HT-29 (cell line): ENCODE measurements around the gene RNF215. TPM values are rescaled to one million over a fixed set of nuclear protein-coding genes. Genes with fewer than 3 reads are reported as not detected.
"Not testable (repeated sequence)": the region's sequence is repeated elsewhere in the genome, so short reads cannot be mapped to it uniquely, and the experiment has no call there.

ENCODE experiments used
- DNase-seq: peaks from one replicate; pipeline ENCODE4 v3.0.0-alpha.2; 2015; ENCODE audit warnings: low spot score
- total RNA-seq: library from RNA; depleted of rRNA; stranded (reverse); fragments of >200 nt; shearing (Covaris generic); gene quantifications from 2 replicates; pipeline ENCODE4 v1.2.3, GENCODE V29; 2014

RNF215 gene
- total RNA-seq, 1 experiment from 2014 or later, result 4.8 TPM

DNA sequence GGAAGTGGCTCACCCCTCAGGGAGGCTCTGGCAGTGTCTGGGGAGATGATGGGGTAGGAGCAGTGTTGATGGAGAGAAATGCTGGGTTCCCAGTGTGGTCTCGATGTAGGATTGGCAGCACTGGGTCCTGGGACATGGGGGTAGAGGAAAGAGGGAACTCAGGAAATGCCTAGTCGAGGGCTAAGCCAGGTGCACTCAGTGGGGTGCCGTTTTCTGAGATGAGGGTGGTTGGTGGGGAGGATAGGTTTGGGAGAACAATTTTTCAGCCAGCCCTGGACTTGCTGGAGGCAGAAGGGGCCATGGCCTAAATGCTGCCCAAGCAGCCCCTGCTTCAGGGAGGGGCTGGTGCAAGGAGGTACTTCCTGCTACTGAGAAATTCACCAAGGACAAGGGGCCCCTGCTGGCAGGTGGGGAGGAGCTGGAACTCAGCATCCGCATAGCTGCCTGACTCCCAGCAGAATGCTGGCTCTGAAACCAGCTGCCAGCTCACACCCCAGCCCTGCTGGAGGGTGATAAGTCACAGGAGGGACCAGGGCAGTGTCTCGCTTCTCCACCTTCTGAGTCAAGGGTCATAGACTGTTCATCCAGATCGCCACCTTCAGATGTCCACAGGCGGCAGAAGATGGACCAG is 24.4 kb downstream of the RNF215 start:
- DNase-seq, result peak; percentile 26

DNA sequence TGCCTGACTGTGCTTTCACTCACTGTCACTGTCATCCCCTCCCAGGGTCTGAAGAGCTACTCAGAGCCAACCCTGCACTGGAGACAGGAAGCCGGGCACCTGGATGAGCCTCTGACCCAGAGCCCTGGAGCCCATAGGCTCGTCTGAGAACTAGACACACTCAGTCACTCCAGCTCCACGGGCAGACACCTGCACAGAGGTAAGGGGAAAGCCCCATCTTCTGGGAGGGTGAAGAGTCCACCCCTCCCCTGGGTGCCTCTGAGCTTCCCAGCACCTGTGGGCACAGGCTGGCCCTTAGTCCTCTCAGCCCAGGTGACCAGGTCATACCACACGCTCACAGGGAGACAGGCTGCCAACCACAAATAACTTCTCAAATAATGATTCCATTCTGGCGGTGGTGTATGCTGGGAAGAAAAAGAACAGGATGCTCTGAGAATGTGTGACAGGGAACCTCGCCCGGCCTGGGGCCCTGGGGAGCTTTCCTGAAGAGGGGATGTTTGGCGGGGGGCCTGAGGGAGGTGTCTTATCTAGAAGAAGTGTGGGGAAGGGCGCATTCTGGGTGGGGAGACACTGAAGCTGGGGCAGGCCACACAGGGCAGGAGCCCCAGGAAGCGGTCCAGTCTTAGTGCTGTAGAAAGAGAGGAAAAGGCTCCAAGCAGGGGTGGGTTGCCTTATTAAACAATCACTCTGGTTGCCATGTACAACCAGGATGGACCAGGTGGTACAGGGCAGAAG is 25.1 kb downstream of the RNF215 start:
- no peak for DNase-seq

DNA sequence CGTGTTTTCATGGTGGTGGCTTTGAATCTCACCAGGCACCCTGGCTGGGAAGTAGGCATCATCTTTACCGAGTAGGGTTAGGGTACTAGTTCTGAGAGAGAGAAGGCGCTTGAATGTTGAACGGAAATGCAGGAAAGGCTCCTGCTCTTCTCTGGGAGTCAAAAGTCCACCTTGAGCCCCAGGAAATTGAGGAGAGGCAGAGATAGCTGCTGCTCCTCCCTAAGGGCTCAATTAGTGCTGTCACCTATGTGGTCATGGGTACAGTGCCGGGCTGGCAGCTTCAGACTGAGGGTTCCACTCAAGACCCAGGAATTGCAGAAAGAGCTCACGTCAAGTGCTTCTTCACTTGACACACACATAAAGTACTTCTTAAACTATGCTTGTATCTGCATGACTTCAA is 28.7 kb downstream of the RNF215 start:
- DNase-seq, result no peak

DNA sequence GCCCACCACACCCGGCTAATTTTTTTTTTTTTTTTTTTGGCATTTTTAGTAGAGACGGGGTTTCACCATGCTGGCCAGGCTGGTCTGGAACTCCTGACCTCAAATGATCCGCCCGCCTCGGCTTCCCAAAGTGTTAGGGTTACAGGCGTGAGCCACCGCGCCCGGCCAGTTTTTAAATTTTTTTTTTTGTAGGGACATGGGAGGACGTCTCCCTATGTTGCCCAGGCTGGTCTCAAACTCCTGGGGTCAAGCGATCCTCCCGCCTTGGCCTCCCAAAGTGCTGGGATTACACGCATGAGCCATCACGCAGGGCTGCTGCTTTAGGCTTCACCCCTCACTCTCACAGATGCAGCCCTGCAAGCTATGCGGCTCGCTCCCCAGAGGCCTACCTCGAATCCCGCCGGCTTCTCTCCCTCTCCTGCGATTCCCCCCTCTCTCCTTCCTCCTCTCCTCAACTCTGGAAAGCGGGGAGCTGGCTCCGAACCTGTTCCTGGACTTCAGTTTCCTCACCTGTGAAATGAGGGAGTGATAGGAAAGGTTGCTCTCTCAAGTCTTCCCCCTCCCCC is 29.5 kb downstream of the RNF215 start:
- DNase-seq, result no peak

DNA sequence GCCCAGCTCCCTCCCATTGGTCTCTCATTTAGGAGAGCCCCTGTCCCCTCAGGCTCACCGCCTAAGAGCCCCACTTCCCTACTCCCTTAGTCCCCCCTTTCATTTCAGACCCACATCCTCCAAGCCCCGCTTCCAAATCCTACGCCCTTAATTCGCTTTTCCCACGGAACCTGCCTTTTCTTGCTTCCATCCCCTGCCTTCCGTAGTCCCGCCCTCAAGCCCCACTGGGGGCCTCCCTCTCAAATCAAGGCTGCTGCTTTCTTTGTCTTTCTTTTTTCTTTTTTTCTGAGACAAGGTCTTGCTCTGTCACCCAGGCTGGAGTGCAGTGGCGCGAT is 30.0 kb downstream of the RNF215 start:
- no peak for DNase-seq

DNA sequence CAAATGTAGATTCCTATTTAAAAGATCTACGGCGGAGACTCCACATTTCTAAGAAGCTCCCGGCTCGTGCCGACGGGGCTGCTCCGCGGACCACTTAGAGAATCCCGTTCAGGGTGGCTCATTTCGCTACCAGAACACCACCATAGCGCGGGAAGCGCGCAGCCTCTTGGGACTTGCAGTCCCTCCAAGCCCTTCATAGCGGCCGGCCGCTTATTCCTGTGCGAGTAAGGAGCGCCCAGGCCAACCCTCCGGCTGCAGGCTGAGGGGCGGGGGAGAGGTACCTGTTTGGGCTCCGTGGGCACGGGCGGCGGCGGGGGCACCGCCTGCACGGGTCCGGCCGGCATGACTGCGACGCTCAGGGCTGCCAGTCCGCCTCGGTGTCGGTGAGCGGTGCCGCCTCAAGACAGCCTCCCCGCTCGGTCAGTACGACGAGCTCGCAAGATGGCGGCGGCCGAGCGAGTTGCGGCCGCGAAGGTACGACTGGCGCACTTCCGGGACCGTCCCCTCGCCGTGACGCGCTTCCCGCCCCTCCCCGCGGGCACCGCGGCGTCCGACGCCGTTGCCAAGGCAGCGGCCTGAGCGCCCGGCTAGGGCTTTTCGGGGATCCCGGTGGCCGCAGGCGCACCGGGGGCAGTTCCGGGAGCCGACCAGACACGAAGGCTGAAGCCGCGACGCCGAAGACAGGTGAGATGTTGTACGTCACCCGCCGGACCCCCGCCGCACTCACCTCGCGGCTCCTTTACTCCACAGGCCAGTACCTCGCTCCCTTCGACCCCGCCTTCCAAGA is 30.6 kb downstream of the RNF215 start, which contains the start of the genes CCDC157 and SF3A1:
CCDC157 (plus strand) TSS at position 559 of the 787 bp plus-strand sequence. CDS start 8,994 bp downstream, outside the sequence.
SF3A1 (minus strand) TSS at position 446 of the 787 bp plus-strand sequence; CDS start at position 344, 102 bp downstream.
- DNase-seq, result peak; percentile 81

DNA sequence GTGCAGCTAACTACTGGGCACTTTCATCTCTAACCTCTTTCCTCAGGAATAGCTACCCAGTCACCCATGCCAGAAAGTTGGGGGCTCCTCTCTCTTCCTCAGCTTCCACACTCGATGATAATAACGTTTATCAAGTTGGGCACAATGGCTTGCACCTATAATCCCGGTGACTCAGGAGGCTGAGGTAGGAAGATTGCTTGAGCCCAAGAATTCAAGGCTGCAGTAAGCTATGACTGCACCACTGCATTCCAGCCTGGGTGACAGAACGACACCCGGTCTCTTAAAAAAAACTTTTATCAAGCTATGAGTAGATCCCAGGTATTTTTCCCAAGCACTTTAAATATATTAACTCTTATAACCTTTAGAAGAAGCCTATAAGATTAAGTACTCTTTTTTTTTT is 32.6 kb downstream of the RNF215 start:
- no peak for DNase-seq

DNA sequence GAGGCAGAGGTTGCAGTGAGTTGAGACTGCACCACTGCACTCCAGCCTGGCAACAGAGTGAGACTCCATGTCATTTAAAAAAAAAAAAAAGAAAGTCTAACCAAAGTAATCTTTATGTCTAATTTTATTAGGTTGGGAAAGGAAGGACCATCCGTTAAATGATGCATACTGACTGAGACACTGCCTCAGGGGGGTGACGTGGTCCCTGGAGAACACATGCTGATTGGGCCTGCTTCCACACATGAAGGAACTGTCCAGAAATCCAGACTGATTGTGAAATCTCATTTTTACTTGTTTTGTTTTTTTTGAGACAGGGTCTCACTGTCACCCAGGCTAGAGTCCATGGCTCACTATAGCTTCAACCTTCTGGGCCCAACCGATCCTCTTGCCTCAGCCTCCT is 36.0 kb downstream of the RNF215 start:
- no peak for DNase-seq

DNA sequence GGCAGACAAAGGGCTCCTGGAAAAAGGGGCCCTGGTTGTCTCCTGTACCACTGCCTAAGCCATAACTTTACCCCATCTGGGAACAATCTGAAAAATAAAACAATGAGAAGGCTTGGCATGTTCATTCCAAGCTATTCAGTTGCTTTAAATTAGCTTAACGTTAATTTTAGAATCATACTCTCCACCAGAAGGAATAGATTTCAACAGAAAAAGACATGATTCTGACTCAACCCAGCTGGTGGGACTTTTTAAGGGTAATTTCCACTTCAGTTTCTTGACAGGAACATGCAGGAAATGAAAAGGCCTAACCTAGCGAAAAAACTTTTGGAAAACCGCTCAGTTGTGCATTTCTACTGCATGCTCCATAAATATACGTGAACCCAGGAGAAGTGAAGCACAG is 38.4 kb downstream of the RNF215 start:
- no peak for DNase-seq

DNA sequence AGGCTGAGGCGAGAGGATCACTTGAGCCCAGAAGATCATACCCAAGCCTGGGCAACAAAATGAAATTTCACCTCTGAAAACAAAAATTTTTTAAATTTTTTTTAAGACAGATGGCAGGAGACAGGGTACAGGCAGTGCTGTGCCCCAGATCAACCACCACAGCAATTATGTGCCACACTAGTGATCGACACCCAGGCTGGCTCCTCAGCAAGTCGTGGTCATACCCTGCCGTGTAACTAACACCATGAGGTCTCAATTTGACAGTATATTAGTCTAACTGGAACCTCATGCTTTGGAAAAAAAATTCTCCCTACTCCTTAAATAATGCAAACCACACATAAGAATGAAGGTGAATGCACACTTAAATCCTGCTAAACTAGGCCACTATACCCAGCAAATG is 38.8 kb downstream of the RNF215 start:
- DNase-seq, result no peak

DNA sequence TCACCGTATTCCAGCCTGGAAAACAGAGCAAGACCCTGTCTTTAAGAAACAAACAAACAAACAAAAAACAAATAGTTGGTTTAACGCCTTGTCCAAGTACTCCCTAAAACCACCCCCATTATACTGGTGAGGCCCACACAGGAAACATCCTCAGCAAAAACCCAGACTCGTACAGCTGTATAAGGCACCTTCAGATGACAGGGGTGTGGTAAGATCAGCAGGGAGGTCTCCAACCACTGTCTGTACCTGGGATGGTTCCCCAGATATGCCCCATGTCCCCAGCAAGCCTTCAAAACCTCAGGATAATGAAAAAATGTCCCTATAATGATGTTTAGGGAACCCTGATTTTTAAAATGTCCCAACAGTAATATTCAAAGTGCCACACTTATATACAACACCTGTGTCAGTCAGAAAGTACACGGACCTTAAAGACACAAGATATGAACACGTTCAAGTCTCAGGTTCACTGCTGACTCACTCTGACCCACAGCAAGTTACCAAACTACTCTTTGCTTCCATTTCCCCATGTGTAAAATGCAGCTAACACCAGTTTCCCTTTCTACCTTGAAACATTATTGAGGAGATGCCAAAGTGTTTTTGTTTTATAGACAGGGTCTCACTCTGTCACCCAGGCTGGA is 39.8 kb downstream of the RNF215 start:
- DNase-seq, result no peak

DNA sequence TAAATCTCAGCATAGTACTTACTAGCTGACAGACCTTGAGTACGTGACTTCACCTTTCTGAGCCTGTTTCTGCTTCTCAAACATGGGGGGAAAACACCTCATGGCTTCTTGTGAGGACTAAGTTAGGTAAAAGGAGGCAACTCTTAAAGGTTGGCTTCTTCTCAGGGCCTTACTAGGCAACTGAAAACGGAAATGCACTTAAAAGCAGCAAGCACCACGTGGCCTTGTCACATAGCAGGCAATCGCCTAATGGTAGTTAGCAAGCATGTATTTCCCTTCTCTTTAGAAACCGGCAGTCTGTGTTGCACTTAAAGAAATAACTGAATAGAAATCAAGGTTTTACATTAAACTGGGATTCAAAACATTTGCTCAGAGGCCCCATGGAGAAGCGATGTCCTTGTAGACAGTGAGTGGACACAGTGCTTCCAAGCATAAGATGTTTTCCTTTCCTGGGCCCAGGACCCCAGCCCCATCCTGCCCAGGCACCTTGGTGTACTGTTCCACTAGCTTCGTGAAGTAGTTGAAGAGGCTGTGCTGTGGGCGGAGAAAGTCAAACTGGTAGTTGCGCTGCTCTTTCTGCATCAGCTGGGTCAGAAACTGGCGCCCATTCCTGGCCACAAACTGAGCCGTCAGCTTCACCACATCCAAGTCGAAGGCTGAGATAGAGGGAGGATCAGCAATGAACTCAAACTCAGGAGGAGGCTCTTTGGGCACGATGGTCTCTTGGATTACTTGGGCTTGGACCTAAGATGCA is 42.6 kb downstream of the RNF215 start:
- no peak for DNase-seq

DNA sequence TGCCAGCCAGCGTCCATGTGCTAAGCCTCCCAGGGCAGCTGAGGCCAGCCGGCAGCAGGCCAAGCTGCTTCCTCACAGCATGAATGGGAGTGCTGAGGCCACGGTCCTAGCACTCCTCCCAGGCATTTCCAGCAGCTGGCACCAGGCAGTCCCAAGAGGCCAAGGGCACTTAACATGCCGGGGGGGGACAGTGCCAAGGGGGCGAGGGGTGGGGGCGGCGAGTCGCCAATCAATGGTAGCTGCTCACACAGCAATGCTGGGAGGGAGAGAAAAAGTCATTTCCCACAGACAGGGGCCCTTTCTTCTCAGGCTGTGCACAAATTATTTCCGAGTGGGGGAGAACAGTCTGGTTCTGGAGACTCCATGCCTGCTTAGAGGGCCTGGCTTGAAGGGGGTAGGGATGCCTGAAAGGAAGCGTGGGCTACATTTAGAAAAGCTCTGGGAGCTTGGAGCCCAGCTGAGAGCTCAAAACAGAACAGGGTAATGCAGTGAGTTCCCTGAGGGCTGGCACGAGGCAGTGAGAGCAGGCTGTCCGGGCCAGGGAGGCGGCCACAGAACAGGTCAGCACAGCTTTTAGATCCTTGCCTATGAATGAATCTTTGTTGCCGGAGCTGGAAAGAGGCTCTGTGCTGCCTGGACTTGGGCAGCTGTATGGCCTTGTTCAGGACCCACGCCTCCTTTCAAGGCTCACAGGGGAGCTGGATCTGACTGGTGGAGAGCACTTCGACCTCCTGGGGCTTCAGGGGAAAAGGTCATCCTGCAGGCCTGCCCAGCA is 46.1 kb downstream of the RNF215 start:
- no peak for DNase-seq

DNA sequence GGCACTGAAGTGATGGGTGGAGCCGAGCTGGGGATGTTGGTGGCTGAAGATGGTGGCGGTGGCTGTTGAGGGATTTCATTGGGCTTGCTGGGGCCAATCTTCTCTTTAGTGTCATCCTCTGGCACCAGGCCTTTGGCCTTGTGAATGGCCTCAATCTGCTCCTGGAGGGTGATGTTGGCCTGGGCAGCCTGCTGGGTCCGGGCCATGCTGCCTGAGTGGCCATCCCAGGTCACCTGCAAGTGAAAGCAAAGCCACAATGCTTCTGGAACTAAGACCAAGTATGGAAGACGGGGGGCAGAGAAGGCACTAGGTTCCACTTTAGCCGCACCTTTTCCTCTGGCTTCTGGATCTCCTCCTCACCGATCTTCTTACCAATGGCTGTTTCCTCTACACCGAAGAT is 48.4 kb downstream of the RNF215 start:
- DNase-seq, result no peak

DNA sequence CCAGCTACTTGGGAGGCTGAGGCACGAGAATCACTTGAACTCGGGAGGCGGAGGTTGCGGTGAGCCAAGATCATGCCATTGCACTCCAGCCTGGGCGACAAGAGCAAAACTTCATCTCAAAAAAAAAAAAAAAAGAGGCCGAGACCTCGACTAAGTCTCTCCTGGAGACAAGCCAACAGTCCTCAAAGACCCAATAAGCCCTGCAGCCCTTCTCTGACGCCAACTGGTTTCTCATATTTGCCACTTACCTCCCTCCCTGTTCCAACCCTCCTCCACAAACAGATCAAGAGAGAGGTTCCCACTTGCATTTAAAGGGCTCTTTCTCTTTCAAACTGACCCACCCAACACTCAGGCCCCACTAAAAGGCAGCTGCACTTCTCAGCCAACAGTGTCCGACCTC is 48.9 kb downstream of the RNF215 start:
- not testable (repeated sequence) for DNase-seq

DNA sequence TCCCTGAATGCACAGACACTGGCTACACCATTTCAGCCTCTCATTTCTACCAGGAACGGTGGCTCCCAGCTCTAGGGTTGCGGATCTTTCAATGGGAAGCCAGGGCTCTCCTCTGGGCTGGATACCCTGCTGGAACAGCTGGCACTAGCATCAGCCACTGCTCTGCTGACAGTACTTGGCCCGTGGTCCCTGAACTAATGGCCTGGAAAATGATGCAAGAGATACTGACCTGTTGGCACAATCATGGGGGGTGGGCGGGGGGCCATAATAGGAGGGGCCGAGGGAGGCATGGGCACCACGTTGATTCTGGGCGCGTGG is 49.8 kb downstream of the RNF215 start:
- DNase-seq, result no peak

DNA sequence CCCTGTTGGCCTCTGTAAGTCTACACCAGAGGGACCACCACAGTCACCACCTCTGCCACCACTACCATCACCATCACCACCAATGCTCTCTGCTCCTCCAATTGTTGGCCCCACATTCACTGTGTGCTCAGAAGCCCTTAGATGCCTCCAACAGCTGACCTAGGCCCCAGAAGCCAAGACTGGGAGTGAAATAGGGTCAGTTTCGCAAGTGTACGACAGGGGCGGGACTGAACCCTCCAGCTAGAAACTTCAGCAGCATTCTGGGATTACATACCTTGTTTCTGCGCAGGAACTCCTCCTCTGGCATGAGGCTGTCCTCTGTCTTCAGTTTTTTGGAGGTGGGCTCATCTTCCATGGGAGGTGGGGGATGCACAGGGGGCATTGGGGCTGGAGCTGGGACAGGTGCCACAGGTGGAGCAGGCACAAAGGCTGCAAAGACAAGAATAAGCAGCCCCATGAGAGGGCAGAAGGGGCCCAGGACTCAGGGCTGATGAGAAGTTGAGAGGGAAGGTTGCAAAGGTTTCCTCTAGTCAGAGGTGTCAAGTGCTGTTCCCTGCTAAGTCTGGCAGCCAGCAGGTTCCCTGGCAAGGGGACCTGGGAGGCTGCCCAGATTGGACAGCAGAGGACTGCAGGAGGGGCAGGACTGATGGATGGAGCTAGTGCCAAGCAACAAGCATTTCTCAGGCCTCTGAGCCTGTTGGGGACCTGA is 50.3 kb downstream of the RNF215 start:
- no peak for DNase-seq

DNA sequence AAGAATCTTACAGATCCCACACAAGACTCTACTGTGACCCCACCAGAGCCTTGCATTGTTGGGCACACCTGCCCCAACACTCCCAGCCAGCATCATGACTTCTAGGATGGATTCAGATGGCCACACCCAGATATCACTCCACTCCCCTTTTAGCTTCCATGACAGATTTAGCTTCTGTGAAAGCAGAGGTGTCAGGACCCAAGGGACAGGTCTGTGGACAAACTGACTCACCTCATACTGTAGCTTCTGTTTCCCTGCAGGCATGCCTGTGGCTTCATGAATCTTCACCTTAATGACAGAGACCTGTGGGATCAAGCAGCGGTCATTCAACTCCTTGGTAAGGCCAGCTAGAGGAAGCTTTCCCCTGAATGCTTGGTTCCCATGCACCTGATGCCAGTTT is 52.0 kb downstream of the RNF215 start:
- DNase-seq, result no peak

DNA sequence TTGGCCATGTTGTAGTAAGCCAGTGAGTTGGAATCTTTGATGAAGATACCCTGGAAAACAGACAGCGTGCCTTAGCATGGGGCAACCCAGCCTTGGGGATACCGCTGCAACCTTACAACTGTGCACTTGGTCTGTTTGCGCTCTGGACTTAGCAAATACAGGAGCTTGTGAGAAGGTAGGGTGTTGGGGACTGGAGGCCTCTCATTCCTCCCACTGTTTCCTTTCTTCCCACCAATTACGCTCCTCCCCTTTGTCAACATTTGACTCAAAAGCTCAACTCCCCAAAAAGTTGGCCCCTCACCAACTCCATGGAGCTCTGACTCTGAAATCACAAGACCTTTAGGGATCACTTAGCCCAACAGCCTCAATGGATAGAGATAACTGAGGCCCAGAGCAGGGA is 52.6 kb downstream of the RNF215 start:
- DNase-seq, result no peak

DNA sequence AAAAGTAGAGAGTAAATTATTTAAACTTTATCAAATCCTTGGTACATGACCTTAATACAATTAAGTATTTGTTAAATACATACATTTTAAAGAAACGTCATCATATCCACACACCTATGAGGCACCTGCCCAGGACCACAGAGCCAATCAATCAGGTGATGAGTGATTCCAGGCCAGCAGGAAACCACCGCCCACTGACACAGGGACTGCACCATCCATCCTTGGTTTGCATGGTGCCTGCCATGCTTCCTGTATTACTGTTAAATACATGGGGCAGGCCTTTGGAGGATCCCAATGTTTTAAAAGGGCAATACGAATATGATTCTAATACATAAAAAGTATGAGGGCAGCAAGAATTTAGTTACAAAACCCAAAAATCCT is 53.5 kb downstream of the RNF215 start:
- DNase-seq, result no peak
